Measurements from ENCODE around the gene BBS12.

Gene BBS12

GRCh38 chr4:122758033-122758432, 25.5 kb downstream of the BBS12 start:
- H3K4me3 ChIP-seq (ENCODE audit: low read depth, low read length) = no peak overlapping the region
- TF ChIP-seq, protein P1, sequence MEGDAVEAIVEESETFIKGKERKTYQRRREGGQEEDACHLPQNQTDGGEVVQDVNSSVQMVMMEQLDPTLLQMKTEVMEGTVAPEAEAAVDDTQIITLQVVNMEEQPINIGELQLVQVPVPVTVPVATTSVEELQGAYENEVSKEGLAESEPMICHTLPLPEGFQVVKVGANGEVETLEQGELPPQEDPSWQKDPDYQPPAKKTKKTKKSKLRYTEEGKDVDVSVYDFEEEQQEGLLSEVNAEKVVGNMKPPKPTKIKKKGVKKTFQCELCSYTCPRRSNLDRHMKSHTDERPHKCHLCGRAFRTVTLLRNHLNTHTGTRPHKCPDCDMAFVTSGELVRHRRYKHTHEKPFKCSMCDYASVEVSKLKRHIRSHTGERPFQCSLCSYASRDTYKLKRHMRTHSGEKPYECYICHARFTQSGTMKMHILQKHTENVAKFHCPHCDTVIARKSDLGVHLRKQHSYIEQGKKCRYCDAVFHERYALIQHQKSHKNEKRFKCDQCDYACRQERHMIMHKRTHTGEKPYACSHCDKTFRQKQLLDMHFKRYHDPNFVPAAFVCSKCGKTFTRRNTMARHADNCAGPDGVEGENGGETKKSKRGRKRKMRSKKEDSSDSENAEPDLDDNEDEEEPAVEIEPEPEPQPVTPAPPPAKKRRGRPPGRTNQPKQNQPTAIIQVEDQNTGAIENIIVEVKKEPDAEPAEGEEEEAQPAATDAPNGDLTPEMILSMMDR (IDR thresholded peaks at IDR 0.05; ENCODE audit: low read depth, low read length) = peak; percentile 59
- in situ Hi-C loops (cut with HindIII; ENCODE audit: low sequenced_read_pairs) = loop anchor here (25.0 kb wide), 1 partner anchor 154 kb away; the partner anchor contains the start of gene NUDT6
- DNase-seq (ENCODE audit: low read depth, low spot score) = peak; percentile 61

DNA sequence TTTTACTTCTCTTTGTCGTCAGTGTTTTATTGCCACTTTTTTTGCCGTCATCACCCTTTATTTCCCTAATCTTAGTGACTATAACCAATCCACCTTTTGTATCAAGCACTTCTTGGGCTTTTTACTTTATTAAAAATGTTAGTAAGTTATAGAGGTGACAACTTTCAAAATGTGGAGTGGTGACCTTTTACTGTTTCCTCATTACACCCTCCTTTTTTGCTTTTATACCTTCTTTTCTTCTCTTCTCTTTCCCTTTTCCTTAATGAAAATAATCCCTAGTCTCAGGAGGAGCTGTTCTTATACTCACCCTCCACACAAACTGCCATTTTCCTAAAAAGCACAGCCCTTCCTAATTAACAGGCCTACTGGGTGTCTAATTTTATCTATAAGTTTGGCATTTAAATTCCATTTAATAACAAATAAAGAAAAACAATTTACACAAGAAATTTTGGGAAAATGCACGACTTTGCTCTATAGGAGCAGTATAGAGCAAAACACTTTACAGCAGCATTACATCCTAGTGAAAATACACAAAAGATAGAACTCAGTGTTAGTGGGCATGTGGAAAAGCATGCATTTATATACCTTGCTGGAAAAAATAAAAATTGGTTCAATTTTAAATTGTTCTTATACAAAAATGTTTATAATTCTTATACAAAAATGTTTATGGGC, 27.3 kb downstream of the BBS12 start:
- in situ Hi-C loops (cut with HindIII; ENCODE audit: low sequenced_read_pairs) = loop anchor here (25.0 kb wide), 1 partner anchor 153 kb away; the partner anchor contains the start of gene NUDT6
- TF ChIP-seq, protein P1 (IDR thresholded peaks at IDR 0.05; ENCODE audit: low read depth, low read length) = peak; percentile 50
- no peak overlapping the region for H3K4me3 ChIP-seq (ENCODE audit: low read depth, low read length)
- peak; percentile 32 for DNase-seq (ENCODE audit: low read depth, low spot score)

- TF ChIP-seq, protein P1 (IDR thresholded peaks at IDR 0.05; ENCODE audit: low read depth, low read length) = no peak
- no peak for DNase-seq (ENCODE audit: low read depth, low spot score)
- in situ Hi-C loops (cut with HindIII; ENCODE audit: low sequenced_read_pairs) = loop anchor here (25.0 kb wide), 1 partner anchor 150 kb away; the partner anchor contains the start of gene NUDT6
- H3K4me3 ChIP-seq (ENCODE audit: low read depth, low read length) = no peak overlapping the region
These were observed 30.0 kb downstream of the BBS12 start for GRCh38 chr4:122762520-122762919.

DNA sequence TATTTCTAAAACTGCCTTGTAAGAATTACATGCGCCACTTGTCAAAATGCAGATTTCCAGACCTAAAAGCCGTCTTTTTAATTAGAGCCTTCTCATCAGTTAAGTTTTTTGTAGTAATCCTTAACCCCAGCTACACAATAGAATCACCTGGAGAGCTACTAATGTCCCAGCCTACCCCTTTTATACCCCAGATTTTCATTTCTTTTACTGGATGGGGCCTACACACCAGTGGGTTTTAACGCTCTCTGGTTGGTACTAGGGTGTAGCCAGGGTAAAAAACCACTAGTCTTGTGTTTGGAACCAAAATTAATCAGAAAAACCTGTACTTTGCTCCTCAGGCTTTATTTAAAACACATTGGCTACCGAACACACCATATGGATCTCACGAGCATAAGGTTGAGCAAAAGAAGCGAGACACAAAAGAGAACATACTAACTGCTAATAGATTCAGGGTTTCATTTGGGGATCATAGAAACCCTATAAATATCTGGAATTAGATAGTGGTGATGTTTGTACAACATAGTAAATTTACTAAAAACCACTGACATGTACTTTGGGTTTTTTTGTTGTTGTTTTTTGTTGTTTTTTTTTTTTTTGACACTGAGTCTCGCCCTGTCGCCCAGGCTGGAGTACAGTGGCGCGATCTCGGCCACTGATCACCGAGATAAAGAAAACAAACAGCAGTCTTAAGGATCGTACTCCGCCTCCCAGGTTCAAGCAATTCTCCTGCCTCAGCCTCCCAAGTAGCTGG, 30.6 kb downstream of the BBS12 start:
- in situ Hi-C loops (cut with HindIII; ENCODE audit: low sequenced_read_pairs) = loop anchor here (25.0 kb wide), 1 partner anchor 149 kb away; the partner anchor contains the start of gene NUDT6
- TF ChIP-seq, protein P1 (IDR thresholded peaks at IDR 0.05; ENCODE audit: low read depth, low read length) = no peak
- no peak overlapping the region for H3K4me3 ChIP-seq (ENCODE audit: low read depth, low read length)
- DNase-seq (ENCODE audit: low read depth, low spot score) = no peak

GRCh38 chr4:122764071-122764820, 31.7 kb downstream of the BBS12 start:
- in situ Hi-C loops (cut with HindIII; ENCODE audit: low sequenced_read_pairs) = loop anchor here (25.0 kb wide), 1 partner anchor 148 kb away; the partner anchor contains the start of gene NUDT6
- TF ChIP-seq, protein P1 (IDR thresholded peaks at IDR 0.05; ENCODE audit: low read depth, low read length) = no peak
- peak; percentile 64 for DNase-seq (ENCODE audit: low read depth, low spot score)
- H3K4me3 ChIP-seq (ENCODE audit: low read depth, low read length) = no peak overlapping the region

DNA sequence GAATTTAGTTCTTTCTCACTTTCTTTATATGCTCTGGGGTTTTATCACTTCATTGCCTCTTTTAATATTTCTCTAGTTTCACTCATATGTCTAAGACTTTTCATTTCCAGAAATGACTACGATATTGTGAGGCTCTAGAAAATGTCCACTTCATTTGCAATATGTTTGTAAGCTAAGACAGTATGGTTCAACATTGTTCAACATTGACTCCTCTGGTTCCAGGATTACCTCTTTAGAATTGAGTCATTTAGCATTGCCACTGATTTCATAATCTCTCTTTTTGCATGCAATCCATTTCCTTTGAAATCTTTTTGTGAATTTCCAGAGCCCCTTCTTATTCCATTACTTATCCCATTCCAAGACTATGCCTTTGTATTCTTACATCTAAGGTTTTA, 32.3 kb downstream of the BBS12 start:
- TF ChIP-seq, protein P1 (IDR thresholded peaks at IDR 0.05; ENCODE audit: low read depth, low read length) = no peak
- peak; percentile 75 for DNase-seq (ENCODE audit: low read depth, low spot score)
- H3K4me3 ChIP-seq (ENCODE audit: low read depth, low read length) = no peak overlapping the region
- in situ Hi-C loops (cut with HindIII; ENCODE audit: low sequenced_read_pairs) = loop anchor here (25.0 kb wide), 1 partner anchor 147 kb away; the partner anchor contains the start of gene NUDT6
